SK-N-MC (cell line): Measurements from ENCODE around the gene TTC28.

Experiments used
- EZH2 ChIP-seq: fragments of 200-600 bp; sonication (generic); IDR thresholded peaks from one replicate; pipeline ENCODE4 v1.6.1; 2017; ENCODE audit warnings: antibody characterized with exemption
- FOXP2 ChIP-seq: optimal IDR thresholded peaks from 2 replicates; pipeline ENCODE3; 2011; ENCODE audit warnings: mild to moderate bottlenecking, moderate library complexity; ENCODE audit not compliant: insufficient read depth; ENCODE audit errors: extremely low read length, control extremely low read depth
- POLR2AphosphoS5 ChIP-seq: IDR thresholded peaks from 2 replicates; pipeline ENCODE4 v1.6.1; 2012; ENCODE audit warnings: mild to moderate bottlenecking, low read depth, low read length, borderline replicate concordance

DNA sequence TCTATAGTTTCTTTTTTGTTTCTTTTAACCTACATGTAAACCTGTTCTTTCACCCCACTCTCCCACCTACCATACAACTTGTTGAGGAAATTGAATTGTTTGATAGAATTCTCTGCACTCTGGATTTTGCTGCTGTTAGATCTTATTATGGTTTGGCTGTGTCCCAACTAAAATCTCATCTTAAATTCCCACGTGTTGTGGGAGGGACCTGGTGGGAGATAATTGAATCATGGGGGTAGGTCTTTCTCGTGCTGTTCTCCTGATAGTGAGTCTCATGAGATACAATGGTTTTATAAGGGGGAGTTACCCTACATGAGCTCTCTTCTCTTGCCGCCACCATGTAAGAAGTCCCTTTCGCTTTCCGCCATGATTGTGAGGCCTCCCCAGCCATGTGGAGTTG, 745.6 kb downstream of the TTC28 start:
- no peak for TF ChIP-seq FOXP2
- no peak for TF ChIP-seq EZH2
- no peak for TF ChIP-seq POLR2AphosphoS5
